Neuronal stem cell (in vitro differentiated cells): ENCODE results near the gene AFTPH.

Experiments used
- DNase-seq: peaks from one replicate; pipeline ENCODE4 v3.0.0-alpha.2; 2013; ENCODE audit warnings: low spot score
- H2AFZ ChIP-seq: one replicate; pipeline ENCODE4 v1.6.1; 2013; ENCODE audit warnings: mild to moderate bottlenecking, low read length, inconsistent platforms
- H2AK5ac ChIP-seq: 2 replicates; pipeline ENCODE4 v1.6.1; 2013; ENCODE audit warnings: low read depth, mild to moderate bottlenecking, inconsistent platforms, low read length, moderate library complexity, mixed read lengths
- H2BK120ac ChIP-seq: 2 replicates; pipeline ENCODE4 v1.6.1; 2013; ENCODE audit warnings: low read depth, mild to moderate bottlenecking, inconsistent platforms, low read length, moderate library complexity, mixed read lengths
- H2BK12ac ChIP-seq: one replicate; pipeline ENCODE4 v1.6.1; 2013; ENCODE audit warnings: low read length, inconsistent platforms
- H2BK15ac ChIP-seq: 2 replicates; pipeline ENCODE4 v1.6.1; 2013; ENCODE audit warnings: mild to moderate bottlenecking, low read length, inconsistent platforms, mixed read lengths
- H2BK5ac ChIP-seq: one replicate; pipeline ENCODE4 v1.6.1; 2013; ENCODE audit warnings: inconsistent platforms, mild to moderate bottlenecking, low read length, moderate library complexity
- H3K14ac ChIP-seq: one replicate; pipeline ENCODE4 v1.6.1; 2013; ENCODE audit warnings: low read length, inconsistent platforms
- H3K18ac ChIP-seq: 2 replicates; pipeline ENCODE4 v1.6.1; 2013; ENCODE audit warnings: low read length, inconsistent platforms
- H3K23ac ChIP-seq: 2 replicates; pipeline ENCODE4 v1.6.1; 2013; ENCODE audit warnings: low read depth, mild to moderate bottlenecking, mixed read lengths, low read length, inconsistent platforms; ENCODE audit not compliant: poor library complexity
- H3K27ac ChIP-seq: replicated peaks from 3 replicates; pipeline ENCODE4 v1.5.1; 2013; ENCODE audit warnings: low read length, inconsistent platforms
- H3K27me3 ChIP-seq, 3 experiments: 2 replicates each; pipeline ENCODE4 v1.6.1; 2013; ENCODE audit warnings: low read length in 3 of 3, mild to moderate bottlenecking in 2 of 3, inconsistent platforms in 1 of 3, low read depth in 1 of 3, mixed read lengths in 1 of 3, moderate library complexity in 1 of 3; ENCODE audit not compliant: control insufficient read depth in 3 of 3, insufficient read depth in 3 of 3
- H3K36me3 ChIP-seq, 2 donors: replicated peaks in 1 of 2; 2 replicates each; pipeline ENCODE4 v1.6.1; 2013; ENCODE audit warnings: low read length in 2 of 2; ENCODE audit not compliant: control insufficient read depth in 2 of 2, insufficient read depth in 2 of 2
- H3K4ac ChIP-seq: 2 replicates; pipeline ENCODE4 v1.6.1; 2013; ENCODE audit warnings: inconsistent platforms, mild to moderate bottlenecking, low read length, moderate library complexity
- H3K4me1 ChIP-seq, 2 donors: 1 replicate in 1 of 2; 2 replicates in 1 of 2; pipeline ENCODE4 v1.6.1; 2013; ENCODE audit warnings: low read length in 2 of 2, low read depth in 1 of 2; ENCODE audit not compliant: control insufficient read depth in 2 of 2, insufficient read depth in 1 of 2
- H3K4me2 ChIP-seq: one replicate; pipeline ENCODE4 v1.6.1; 2013; ENCODE audit warnings: mild to moderate bottlenecking, low read length, inconsistent platforms; ENCODE audit not compliant: insufficient read depth, poor library complexity, severe bottlenecking
- H3K4me3 ChIP-seq, 2 donors: 2 replicates each; pipeline ENCODE4 v1.5.1; 2013; ENCODE audit warnings: low read length in 2 of 2, mild to moderate bottlenecking in 2 of 2, inconsistent platforms in 1 of 2, moderate library complexity in 1 of 2
- H3K79me1 ChIP-seq: one replicate; pipeline ENCODE4 v1.6.1; 2013; ENCODE audit warnings: low read depth, mild to moderate bottlenecking, inconsistent platforms, low read length, moderate library complexity
- H3K9ac ChIP-seq: one replicate; pipeline ENCODE4 v1.6.1; 2013; ENCODE audit warnings: mild to moderate bottlenecking, low read depth, low read length, inconsistent platforms; ENCODE audit not compliant: poor library complexity
- H3K9me3 ChIP-seq, 2 donors: replicated peaks in 1 of 2; 2 replicates each; pipeline versions ENCODE3 to v1.6.1; 2013; ENCODE audit warnings: low read length in 2 of 2, mild to moderate bottlenecking in 2 of 2, inconsistent platforms in 1 of 2, low read depth in 1 of 2, mixed read lengths in 1 of 2, moderate library complexity in 1 of 2; ENCODE audit not compliant: control insufficient read depth in 2 of 2, insufficient read depth in 1 of 2
- H4K8ac ChIP-seq: one replicate; pipeline ENCODE4 v1.6.1; 2013; ENCODE audit warnings: low read depth, mild to moderate bottlenecking, inconsistent platforms, low read length, moderate library complexity
- H4K91ac ChIP-seq: one replicate; pipeline ENCODE4 v1.6.1; 2013; ENCODE audit warnings: low read length, low read depth, mild to moderate bottlenecking, inconsistent platforms; ENCODE audit not compliant: poor library complexity
- WGBS, 2 donors: extraction: QIAGEN DNeasy Blood & Tissue Kit; methylation state at CpG; one replicate each; pipeline ENCODE4 v1.1.7; 2013; ENCODE audit warnings: missing lambda C conversion rate in 2 of 2, mixed read lengths in 1 of 2; ENCODE audit not compliant: insufficient read length in 2 of 2, insufficient replicate concordance in 1 of 2; ENCODE audit errors: extremely low coverage in 2 of 2; 5-methylcytosine and 5-hydroxymethylcytosine counted together

AFTPH gene

DNA sequence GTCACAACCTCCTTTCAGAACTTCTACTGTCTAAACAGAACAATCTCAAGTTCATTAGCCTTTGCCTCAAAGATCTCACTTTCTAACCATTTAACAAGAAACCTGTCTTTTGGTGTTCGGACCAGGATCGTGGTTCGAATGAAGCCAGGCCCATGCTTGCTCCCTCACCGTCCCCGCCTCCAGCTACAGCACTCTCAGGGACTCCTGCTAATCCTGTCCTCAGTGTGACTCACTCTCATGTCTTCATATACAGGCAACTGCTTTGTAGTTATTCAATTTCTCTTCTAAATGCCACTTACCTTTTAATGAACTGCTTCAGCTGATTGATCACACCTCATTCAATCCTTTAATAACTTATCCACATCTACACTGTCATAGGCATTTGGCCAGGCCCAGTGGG, 113.8 kb downstream of the AFTPH start:
- Histone ChIP-seq H3K18ac (no peak overlapping the region), H3K4me3 (no peak overlapping the region), H4K8ac (no peak overlapping the region), H3K9me3 (no peaks in the 10 kb centered on the region), H4K91ac (no peak overlapping the region), H3K27me3 (no peaks in the 10 kb centered on the region), H3K27ac (no peak overlapping the region), H3K9ac (no peak overlapping the region), H2AK5ac (no peak overlapping the region), H3K4me1 (peaks cover 31 to 37% of the 10 kb centered on the region in 2 donors), H3K14ac (no peak overlapping the region), H3K4me2 (no peak overlapping the region), H2BK5ac (no peak overlapping the region), H2AFZ (no peak overlapping the region), H3K4ac (no peak overlapping the region), H3K36me3 (peaks cover 21 to 42% of the 10 kb centered on the region in 2 donors), H3K79me1 (peaks cover 8% of the 10 kb centered on the region), H2BK12ac (no peak overlapping the region), H2BK15ac (no peak overlapping the region), H2BK120ac (no peak overlapping the region), H3K23ac (no peak overlapping the region)
- DNase-seq = no peak
- WGBS, 2 donors = no CpG with 5 or more reads among the region's 5 CpGs

DNA sequence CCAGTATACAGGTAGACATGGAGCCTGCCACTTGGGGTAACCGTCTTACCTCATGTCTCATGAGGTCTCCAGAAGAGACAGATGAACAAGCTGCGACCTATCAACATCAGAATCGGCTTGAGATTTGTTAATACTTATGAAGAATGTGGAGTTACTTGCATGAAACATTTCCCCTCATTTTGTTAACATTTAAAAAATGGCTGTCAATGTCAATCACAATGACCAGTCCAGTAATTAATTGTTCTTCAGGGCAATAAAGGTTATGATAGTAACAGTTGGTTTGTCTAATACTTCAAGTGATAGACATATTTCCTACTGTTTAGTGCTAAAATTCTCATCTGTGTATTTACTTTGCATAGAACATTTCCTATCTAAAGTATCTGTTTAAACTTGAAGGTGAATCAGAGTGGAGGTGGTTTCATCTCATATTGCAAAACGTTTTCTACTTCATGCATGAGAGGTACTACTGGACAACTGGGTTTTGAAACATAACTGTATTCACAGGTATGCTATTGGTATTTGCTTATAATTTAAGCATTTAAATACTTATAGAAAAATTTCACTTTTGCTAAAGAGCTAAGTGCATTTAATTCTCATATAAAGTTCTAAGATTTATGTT, 114.5 kb downstream of the AFTPH start:
- H3K23ac ChIP-seq = no peak overlapping the region
- no peak overlapping the region for H3K4me2 ChIP-seq
- no peak overlapping the region for H3K9ac ChIP-seq
- H2AFZ ChIP-seq = no peak overlapping the region
- H2BK12ac ChIP-seq = no peak overlapping the region
- H2BK120ac ChIP-seq = no peak overlapping the region
- peaks cover 18 to 35% of the 10 kb centered on the region in 2 donors for H3K36me3 ChIP-seq
- H4K91ac ChIP-seq = no peak overlapping the region
- H3K27ac ChIP-seq = no peak overlapping the region
- H3K18ac ChIP-seq = no peak overlapping the region
- no peak overlapping the region for H2BK5ac ChIP-seq
- no peak for DNase-seq
- no peak overlapping the region for H4K8ac ChIP-seq
- no peak overlapping the region for H2BK15ac ChIP-seq
- H3K4ac ChIP-seq = no peak overlapping the region
- H3K79me1 ChIP-seq = peaks cover 10% of the 10 kb centered on the region
- no peak overlapping the region for H3K4me3 ChIP-seq
- no peaks in the 10 kb centered on the region for H3K9me3 ChIP-seq
- no peak overlapping the region for H2AK5ac ChIP-seq
- no peaks in the 10 kb centered on the region for H3K27me3 ChIP-seq
- no peak overlapping the region for H3K14ac ChIP-seq
- peaks cover 31 to 35% of the 10 kb centered on the region in 2 donors for H3K4me1 ChIP-seq
- WGBS, 2 donors = no CpG with 5 or more reads among the region's 4 CpGs

DNA sequence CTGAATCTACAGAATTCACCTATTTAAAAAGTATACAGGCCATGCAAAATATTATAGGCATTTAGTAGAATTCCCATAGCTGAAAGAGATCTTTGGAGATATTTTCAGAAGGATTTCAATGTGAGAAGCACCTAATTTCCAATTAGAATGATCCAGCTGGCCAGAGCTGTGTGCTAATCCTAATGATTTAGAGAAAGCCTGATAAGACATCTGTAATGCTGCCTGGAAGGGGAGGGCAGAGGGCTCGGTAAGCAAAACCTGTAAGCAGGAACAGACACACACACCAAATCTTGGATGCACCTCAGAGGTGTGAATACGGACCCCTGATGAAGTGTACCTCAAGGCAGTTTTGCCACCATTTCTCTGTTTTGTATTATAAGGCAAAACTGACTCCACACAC, 115.6 kb downstream of the AFTPH start:
- H3K23ac ChIP-seq = no peak overlapping the region
- DNase-seq = no peak
- no peak overlapping the region for H3K27ac ChIP-seq
- no peak overlapping the region for H3K14ac ChIP-seq
- no peak overlapping the region for H2AK5ac ChIP-seq
- H2BK120ac ChIP-seq = no peak overlapping the region
- H3K9me3 ChIP-seq = no peaks in the 10 kb centered on the region
- H4K8ac ChIP-seq = no peak overlapping the region
- no peak overlapping the region for H3K4me2 ChIP-seq
- H3K36me3 ChIP-seq = peaks cover 16 to 29% of the 10 kb centered on the region in 2 donors
- peaks cover 33 to 36% of the 10 kb centered on the region in 2 donors for H3K4me1 ChIP-seq
- no peak overlapping the region for H4K91ac ChIP-seq
- no peak overlapping the region for H3K4me3 ChIP-seq
- no peak overlapping the region for H2AFZ ChIP-seq
- H3K18ac ChIP-seq = no peak overlapping the region
- WGBS, 2 donors = no CpG with 5 or more reads among the region's 2 CpGs
- no peak overlapping the region for H2BK5ac ChIP-seq
- H3K79me1 ChIP-seq = peaks cover 10% of the 10 kb centered on the region
- no peak overlapping the region for H2BK15ac ChIP-seq
- H3K4ac ChIP-seq = no peak overlapping the region
- H3K9ac ChIP-seq = no peak overlapping the region
- no peaks in the 10 kb centered on the region for H3K27me3 ChIP-seq
- H2BK12ac ChIP-seq = no peak overlapping the region

DNA sequence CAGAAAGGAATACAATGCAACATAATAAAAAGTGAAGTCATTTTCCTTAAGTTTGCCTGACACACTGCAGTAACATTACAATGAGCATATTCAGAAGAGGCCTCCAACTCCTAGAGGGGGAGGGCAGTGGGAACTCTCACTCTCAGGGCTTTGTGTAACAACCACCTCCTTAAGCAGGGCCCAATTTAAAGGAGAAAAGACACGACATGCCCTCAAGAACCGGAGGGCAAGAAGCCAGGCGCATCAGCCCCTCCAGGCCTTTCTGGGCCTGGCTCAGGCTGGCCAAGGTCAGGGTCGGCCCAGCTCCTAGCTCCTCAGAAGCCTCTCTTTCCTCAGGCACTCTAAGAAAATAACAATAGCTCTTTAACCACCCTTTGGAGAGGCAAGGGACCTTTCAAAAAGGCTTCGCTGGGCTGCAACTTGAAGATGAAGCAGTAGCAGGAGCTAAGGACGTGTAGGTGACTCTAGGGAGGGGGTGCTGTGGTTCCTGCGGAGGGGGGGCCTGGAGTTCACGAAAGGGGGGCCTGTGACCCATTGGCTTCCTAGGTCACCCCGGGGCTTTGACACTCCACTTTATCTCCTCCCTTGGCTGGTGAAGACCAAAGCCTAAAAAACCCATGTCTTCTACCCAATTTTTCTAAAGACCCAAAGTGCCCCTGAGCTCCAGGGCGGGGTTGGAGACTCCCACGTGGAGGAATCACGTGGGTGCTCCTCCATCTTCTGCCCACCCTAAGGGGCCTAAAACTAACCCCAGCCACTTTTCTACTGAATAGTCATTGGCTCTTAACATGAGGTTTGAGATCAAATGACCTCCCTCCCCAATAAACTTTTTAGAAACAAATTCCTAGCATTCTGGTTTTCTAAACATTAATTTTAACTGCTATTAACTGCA, 116.3 kb downstream of the AFTPH start:
- Histone ChIP-seq H3K23ac (no peak overlapping the region), H3K4ac (no peak overlapping the region), H3K18ac (no peak overlapping the region), H3K9me3 (no peaks in the 10 kb centered on the region), H3K4me3 (no peak overlapping the region), H3K4me1 (peaks cover 27 to 36% of the 10 kb centered on the region in 2 donors), H4K8ac (no peak overlapping the region), H2BK15ac (no peak overlapping the region), H4K91ac (no peak overlapping the region), H2BK12ac (no peak overlapping the region), H3K14ac (no peak overlapping the region), H3K79me1 (peaks cover 10% of the 10 kb centered on the region), H2BK5ac (no peak overlapping the region), H3K9ac (no peak overlapping the region), H2AFZ (no peak overlapping the region), H3K27ac (no peak overlapping the region), H2BK120ac (no peak overlapping the region), H3K27me3 (no peaks in the 10 kb centered on the region), H3K36me3 (peaks cover 13 to 22% of the 10 kb centered on the region in 2 donors), H3K4me2 (no peak overlapping the region), H2AK5ac (no peak overlapping the region)
- DNase-seq = no peak
- WGBS, 2 donors = no CpG with 5 or more reads among the region's 12 CpGs
